Endothelial cell of umbilical vein (primary cell): Measurements from ENCODE around the gene CACNA2D2. TPM values are rescaled to one million over a fixed set of nuclear protein-coding genes. Genes with fewer than 3 reads are reported as not detected.

Experiments used
- BruUV-seq: library from RNA; stranded (reverse); fragments of 400-500 nt; replicated peaks from 2 replicates; lab custom pipeline; 2021; lab: Mats Ljungman, UMichigan
- CTCF ChIA-PET: fragments of 300-600, 350-600 bp; sonication (Branson Sonifier 250); formaldehyde crosslinking; loops from one replicate; lab custom pipeline; 2021; ENCODE audit warnings: antibody characterized with exemption, inconsistent platforms; lab: Charles Lee
- POLR2A ChIA-PET: fragments of 300-600, 350-600 bp; sonication (Branson Sonifier 250); formaldehyde crosslinking; loops from one replicate; lab custom pipeline; 2021; ENCODE audit warnings: antibody characterized with exemption, inconsistent platforms; lab: Charles Lee
- DNase-seq: peaks from one replicate; pipeline ENCODE4 v3.0.0-alpha.2; 2011; ENCODE audit warnings: low read depth, low spot score
- FAIRE-seq: peaks from 2 replicates; lab custom pipeline; 2011; peaks lifted over from hg19 to GRCh38; lab: Jason Lieb, UNC
- H2AFZ ChIP-seq: 2 replicates; pipeline ENCODE4 v1.6.0; 2012; ENCODE audit warnings: low read depth, low read length, control low read depth, inconsistent platforms
- H3K27ac ChIP-seq: 2 replicates; pipeline ENCODE4 v1.5.1; 2011; ENCODE audit warnings: low read depth, mild to moderate bottlenecking, control low read depth, low read length, moderate library complexity; ENCODE audit not compliant: insufficient read depth
- H3K27me3 ChIP-seq, 2 experiments: 2 replicates each; pipeline versions ENCODE4 v1.6.0 to v1.6.1; 2011; ENCODE audit warnings: low read length in 2 of 2, mixed read lengths in 1 of 2; ENCODE audit not compliant: control insufficient read depth in 2 of 2, insufficient read depth in 2 of 2
- H3K36me3 ChIP-seq, 2 experiments: 2 replicates in 1 of 2; 3 replicates in 1 of 2; pipeline ENCODE4 v1.5.1; 2011; ENCODE audit warnings: low read length in 2 of 2, mild to moderate bottlenecking in 1 of 2, moderate library complexity in 1 of 2; ENCODE audit not compliant: control insufficient read depth in 2 of 2, insufficient read depth in 2 of 2; ENCODE audit errors: extremely low read depth in 1 of 2
- H3K4me1 ChIP-seq: 3 replicates; pipeline ENCODE4 v1.5.1; 2011; ENCODE audit warnings: mild to moderate bottlenecking, low read length; ENCODE audit not compliant: control insufficient read depth, insufficient read depth; ENCODE audit errors: extremely low read depth
- H3K4me2 ChIP-seq: 2 replicates; pipeline ENCODE4 v1.6.1; 2011; ENCODE audit warnings: low read length, control low read depth, mixed read lengths; ENCODE audit not compliant: insufficient read depth
- H3K4me3 ChIP-seq, 3 experiments: fragments of 200-600 bp in 1 of 3; sonication (generic), shearing (Covaris generic) in 1 of 3; replicated peaks in 1 of 3; 2 replicates each; pipeline ENCODE4 v1.5.1; 2011 to 2016; ENCODE audit warnings: control low read depth in 3 of 3, low read length in 3 of 3, mild to moderate bottlenecking in 2 of 3, inconsistent platforms in 1 of 3, low read depth in 1 of 3, moderate library complexity in 1 of 3; ENCODE audit not compliant: insufficient read depth in 1 of 3
- H3K79me2 ChIP-seq: 2 replicates; pipeline ENCODE4 v1.6.0; 2012; ENCODE audit warnings: low read length, inconsistent platforms; ENCODE audit not compliant: control insufficient read depth, insufficient read depth
- H3K9ac ChIP-seq: replicated peaks from 2 replicates; pipeline ENCODE3; 2011; ENCODE audit warnings: low read length, control low read depth; ENCODE audit not compliant: insufficient read depth; ENCODE audit errors: extremely low read depth
- H3K9me1 ChIP-seq: replicated peaks from 3 replicates; pipeline ENCODE4 v1.6.0; 2011; ENCODE audit warnings: mild to moderate bottlenecking, low read length; ENCODE audit not compliant: control insufficient read depth, insufficient read depth; ENCODE audit errors: extremely low read depth
- H3K9me3 ChIP-seq: replicated peaks from 2 replicates; pipeline ENCODE4 v1.5.1; 2012; ENCODE audit warnings: low read length, inconsistent platforms; ENCODE audit not compliant: control insufficient read depth, insufficient read depth
- H4K20me1 ChIP-seq: replicated peaks from 2 replicates; pipeline ENCODE3; 2011; ENCODE audit warnings: mild to moderate bottlenecking, low read length; ENCODE audit not compliant: control insufficient read depth, insufficient read depth; ENCODE audit errors: extremely low read depth
- CTCF ChIP-seq, 2 donors: IDR thresholded peaks; 1 replicate in 1 of 2; 2 replicates in 1 of 2; pipeline ENCODE4 v1.5.1; 2011; ENCODE audit warnings: low read length in 2 of 2, mild to moderate bottlenecking in 2 of 2, moderate library complexity in 2 of 2, control low read depth in 1 of 2, inconsistent platforms in 1 of 2, low read depth in 1 of 2; ENCODE audit not compliant: insufficient read depth in 1 of 2; ENCODE audit errors: extremely low read depth in 1 of 2
- EZH2 ChIP-seq: IDR thresholded peaks from 2 replicates; pipeline ENCODE4 v1.6.1; 2012; ENCODE audit warnings: borderline replicate concordance, low read depth, mild to moderate bottlenecking, moderate library complexity, low read length, inconsistent platforms; ENCODE audit not compliant: severe bottlenecking
- FOS ChIP-seq: IDR thresholded peaks from 2 replicates; pipeline ENCODE4 v1.6.1; 2011; ENCODE audit warnings: mild to moderate bottlenecking, low read length, moderate library complexity, borderline replicate concordance; ENCODE audit not compliant: insufficient read depth
- GATA2 ChIP-seq: IDR thresholded peaks from 2 replicates; pipeline ENCODE4 v1.7.0; 2011; ENCODE audit warnings: low read depth, mild to moderate bottlenecking, moderate library complexity, mixed read lengths, low read length; ENCODE audit not compliant: insufficient read length, insufficient read depth
- JUN ChIP-seq: IDR thresholded peaks from 2 replicates; pipeline ENCODE4 v1.6.1; 2011; ENCODE audit warnings: borderline replicate concordance, low read depth; ENCODE audit not compliant: insufficient read length, insufficient read depth
- MAX ChIP-seq: IDR thresholded peaks from 2 replicates; pipeline ENCODE4 v1.6.1; 2011; ENCODE audit not compliant: insufficient read depth, insufficient read length
- MYC ChIP-seq: IDR thresholded peaks from one replicate; pipeline ENCODE4 v1.6.1; 2011; ENCODE audit warnings: mild to moderate bottlenecking, low read depth, low read length
- POLR2A ChIP-seq: IDR thresholded peaks from 2 replicates; pipeline ENCODE4 v1.6.1; 2012; ENCODE audit warnings: low read depth, mild to moderate bottlenecking, control low read depth, low read length
- POLR2AphosphoS5 ChIP-seq: IDR thresholded peaks from 2 replicates; pipeline ENCODE4 v1.6.1; 2012; ENCODE audit warnings: low read depth, mild to moderate bottlenecking, control low read depth, low read length, moderate library complexity; ENCODE audit not compliant: insufficient read depth
- dilution Hi-C: fragments of 300-500 bp; cut with MboI; formaldehyde crosslinking; loops from one replicate; pipeline ENCODE4 v1.15.0; 2019; ENCODE audit warnings: low sequenced_read_pairs; ENCODE audit not compliant: extremely low pct_ligation_motif_present
- intact Hi-C: fragments of 100-400 bp; cut with micrococcal nuclease; formaldehyde crosslinking; loops from one replicate; pipeline ENCODE4 v1.10.0; 2022
- polyA plus RNA-seq, 4 experiments: library from polyadenylated mRNA; depleted of rRNA in 3 of 4; stranded (reverse) in 3 of 4; unstranded in 1 of 4; fragments of >200 nt; gene quantifications; 2 replicates each; pipeline versions ENCODE4 v1.2.1 to v1.2.3, GENCODE V29; 2011 to 2012; ENCODE audit warnings: missing spikeins in 1 of 4
- total RNA-seq: library from RNA; stranded (reverse); gene quantifications from 2 replicates; pipeline ENCODE4 v1.2.3, GENCODE V29; 2021

Gene CACNA2D2
- total and polyA plus RNA-seq, 2 donors (not counting 3 experiments of a cell fraction or from before 2014, with no cell fraction given) = 0.15 TPM; not detected in 1

GRCh38 chr3:50506169-50506568, 2.7 kb upstream of the CACNA2D2 start:
- Histone ChIP-seq H3K4me1 (no peaks in the 10 kb centered on the region), H3K27me3 (peaks cover 31 to 38% of the 10 kb centered on the region in 2 experiments), H3K4me3 (no peak overlapping the region), H3K4me2 (no peak overlapping the region), H3K27ac (no peak overlapping the region), H3K9me1 (no peaks in the 10 kb centered on the region), H3K9me3 (no peaks in the 10 kb centered on the region), H3K9ac (no peak overlapping the region), H3K36me3 (no peaks in the 10 kb centered on the region), H3K79me2 (no peaks in the 10 kb centered on the region), H2AFZ (no peak overlapping the region), H4K20me1 (no peaks in the 10 kb centered on the region)
- FAIRE-seq (no peak), DNase-seq (no peak)
- no TSS peak for BruUV-seq
- ChIA-PET CTCF (no interaction called here), POLR2A (no interaction called here)
- TF ChIP-seq CTCF (IDR thresholded peaks at IDR 0.05; ENCODE audit: extremely low read depth in 1 of 2, insufficient read depth in 1 of 2, low read depth in 1 of 2, low read length in 2 of 2) = no peak
- no peak for TF ChIP-seq GATA2
- TF ChIP-seq POLR2A = no peak
- no peak for TF ChIP-seq EZH2
- TF ChIP-seq FOS = no peak
- TF ChIP-seq JUN = no peak
- no peak for TF ChIP-seq MYC
- no peak for TF ChIP-seq POLR2AphosphoS5
- TF ChIP-seq MAX = no peak
- dilution Hi-C loops (no loop called here), intact Hi-C loops (no loop called here)
